Keratinocyte (primary cell): ENCODE measurements around the gene ENTREP1.

ENCODE experiments used
- EZH2 ChIP-seq: IDR thresholded peaks from one replicate; pipeline ENCODE4 v1.6.1; 2012; ENCODE audit warnings: inconsistent platforms, mild to moderate bottlenecking, low read length, moderate library complexity
- TF ChIP-seq, protein P1 (sequence below), 3 experiments: IDR thresholded peaks in 1 of 3; conservative IDR thresholded peaks in 1 of 3; optimal IDR thresholded peaks in 1 of 3; 2 replicates in 2 of 3; 3 replicates in 1 of 3; pipeline versions ENCODE3 to v1.5.1; 2011; ENCODE audit warnings: low read length in 3 of 3, mild to moderate bottlenecking in 3 of 3, moderate library complexity in 2 of 3, control low read depth in 1 of 3, inconsistent platforms in 1 of 3; ENCODE audit not compliant: insufficient read depth in 2 of 3; ENCODE audit errors: extremely low read depth in 1 of 3

DNA sequence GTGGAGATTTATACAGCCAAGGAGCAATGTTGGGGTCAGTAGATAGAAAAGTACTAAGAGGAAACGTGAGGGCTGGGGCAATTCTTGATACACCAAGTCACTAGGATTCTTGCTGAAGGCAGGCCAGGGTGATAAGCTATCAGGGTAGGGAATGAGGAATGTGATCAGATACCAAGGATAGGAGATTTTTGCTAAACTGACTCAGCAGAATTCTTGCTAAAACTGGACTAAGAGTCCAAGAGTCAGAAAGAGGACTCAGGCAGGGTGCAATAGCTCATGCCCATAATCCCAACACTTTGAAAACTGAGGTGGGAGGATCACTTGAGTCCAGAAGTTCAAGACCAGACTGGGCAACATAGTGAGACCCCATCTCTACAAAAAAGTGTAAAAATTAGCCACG is 71.7 kb downstream of the ENTREP1 start:
- TF ChIP-seq, protein P1, sequence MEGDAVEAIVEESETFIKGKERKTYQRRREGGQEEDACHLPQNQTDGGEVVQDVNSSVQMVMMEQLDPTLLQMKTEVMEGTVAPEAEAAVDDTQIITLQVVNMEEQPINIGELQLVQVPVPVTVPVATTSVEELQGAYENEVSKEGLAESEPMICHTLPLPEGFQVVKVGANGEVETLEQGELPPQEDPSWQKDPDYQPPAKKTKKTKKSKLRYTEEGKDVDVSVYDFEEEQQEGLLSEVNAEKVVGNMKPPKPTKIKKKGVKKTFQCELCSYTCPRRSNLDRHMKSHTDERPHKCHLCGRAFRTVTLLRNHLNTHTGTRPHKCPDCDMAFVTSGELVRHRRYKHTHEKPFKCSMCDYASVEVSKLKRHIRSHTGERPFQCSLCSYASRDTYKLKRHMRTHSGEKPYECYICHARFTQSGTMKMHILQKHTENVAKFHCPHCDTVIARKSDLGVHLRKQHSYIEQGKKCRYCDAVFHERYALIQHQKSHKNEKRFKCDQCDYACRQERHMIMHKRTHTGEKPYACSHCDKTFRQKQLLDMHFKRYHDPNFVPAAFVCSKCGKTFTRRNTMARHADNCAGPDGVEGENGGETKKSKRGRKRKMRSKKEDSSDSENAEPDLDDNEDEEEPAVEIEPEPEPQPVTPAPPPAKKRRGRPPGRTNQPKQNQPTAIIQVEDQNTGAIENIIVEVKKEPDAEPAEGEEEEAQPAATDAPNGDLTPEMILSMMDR (optimal IDR thresholded peaks at IDR 0.05 in 1 of 3, IDR thresholded peaks at IDR 0.05 in 1 of 3, conservative IDR thresholded peaks at IDR 0.05 in 1 of 3; ENCODE audit: extremely low read depth in 1 of 3, insufficient read depth in 2 of 3, low read length in 3 of 3): no peak
- TF ChIP-seq EZH2: no peak
